Astrocyte (in vitro differentiated cells and primary cell): ENCODE data around the gene TMC1. TPM values are rescaled to one million over a fixed set of nuclear protein-coding genes. Genes with fewer than 3 reads are reported as not detected.

Experiments
- DNase-seq: peaks from one replicate; pipeline ENCODE4 v3.0.0-alpha.2; 2010; ENCODE audit warnings: low read depth
- FAIRE-seq: peaks from 2 replicates; lab custom pipeline; 2011; peaks lifted over from hg19 to GRCh38; lab: Jason Lieb, UNC
- H2AFZ ChIP-seq: 2 replicates; pipeline ENCODE4 v1.6.0; 2012; ENCODE audit warnings: low read depth, low read length, inconsistent platforms
- H3K27ac ChIP-seq: 2 replicates; pipeline ENCODE4 v1.5.1; 2011; ENCODE audit warnings: low read depth, low read length, inconsistent platforms
- H3K27me3 ChIP-seq: 2 replicates; pipeline ENCODE4 v1.6.0; 2011; ENCODE audit warnings: low read length, inconsistent platforms; ENCODE audit not compliant: insufficient read depth
- H3K36me3 ChIP-seq: 2 replicates; pipeline ENCODE4 v1.5.1; 2011; ENCODE audit warnings: low read length, inconsistent platforms; ENCODE audit not compliant: insufficient read depth
- H3K4me1 ChIP-seq: 2 replicates; pipeline ENCODE4 v1.5.1; 2011; ENCODE audit warnings: low read length, inconsistent platforms; ENCODE audit not compliant: insufficient read depth
- H3K4me2 ChIP-seq: 2 replicates; pipeline ENCODE4 v1.6.0; 2012; ENCODE audit warnings: low read length, inconsistent platforms
- H3K4me3 ChIP-seq: 2 replicates; pipeline ENCODE4 v1.5.1; 2011; ENCODE audit warnings: low read depth, mild to moderate bottlenecking, low read length, inconsistent platforms; ENCODE audit not compliant: insufficient read depth
- H3K79me2 ChIP-seq: 2 replicates; pipeline ENCODE4 v1.6.0; 2012; ENCODE audit warnings: mild to moderate bottlenecking, low read length, inconsistent platforms; ENCODE audit not compliant: insufficient read depth
- H3K9ac ChIP-seq: 2 replicates; pipeline ENCODE4 v1.6.0; 2012; ENCODE audit warnings: mild to moderate bottlenecking, low read length, inconsistent platforms
- H3K9me3 ChIP-seq: 2 replicates; pipeline ENCODE4 v1.5.1; 2012; ENCODE audit warnings: low read depth, mild to moderate bottlenecking, low read length, inconsistent platforms; ENCODE audit not compliant: insufficient read depth
- H4K20me1 ChIP-seq: 2 replicates; pipeline ENCODE4 v1.6.0; 2012; ENCODE audit warnings: low read length, inconsistent platforms; ENCODE audit not compliant: insufficient read depth
- H3K27ac Mint-ChIP-seq: one replicate; pipeline ENCODE4 v1.8.0; 2021; ENCODE audit warnings: mild to moderate bottlenecking, mixed read lengths; ENCODE audit not compliant: unreplicated experiment
- H3K27me3 Mint-ChIP-seq: one replicate; pipeline ENCODE4 v1.8.0; 2021; ENCODE audit warnings: low read depth, mixed read lengths; ENCODE audit not compliant: unreplicated experiment
- H3K36me3 Mint-ChIP-seq: one replicate; pipeline ENCODE4 v1.8.0; 2021; ENCODE audit warnings: low read depth, mixed read lengths; ENCODE audit not compliant: unreplicated experiment
- H3K4me1 Mint-ChIP-seq: one replicate; pipeline ENCODE4 v1.8.0; 2021; ENCODE audit warnings: low read depth, mixed read lengths; ENCODE audit not compliant: unreplicated experiment
- H3K4me3 Mint-ChIP-seq: one replicate; pipeline ENCODE4 v1.8.0; 2021; ENCODE audit warnings: mild to moderate bottlenecking, moderate library complexity, mixed read lengths; ENCODE audit not compliant: unreplicated experiment
- H3K9me3 Mint-ChIP-seq: one replicate; pipeline ENCODE4 v1.8.0; 2021; ENCODE audit warnings: mild to moderate bottlenecking, mixed read lengths; ENCODE audit not compliant: unreplicated experiment
- CTCF ChIP-seq: IDR thresholded peaks from 2 replicates; pipeline ENCODE4 v1.5.1; 2011; ENCODE audit warnings: low read depth, mild to moderate bottlenecking, inconsistent platforms, low read length, moderate library complexity; ENCODE audit not compliant: insufficient read depth
- EZH2 ChIP-seq: IDR thresholded peaks from 2 replicates; pipeline ENCODE4 v1.6.1; 2012; ENCODE audit warnings: mild to moderate bottlenecking, low read length, inconsistent platforms; ENCODE audit not compliant: insufficient read depth
- total RNA-seq: library from RNA; stranded (reverse); gene quantifications from 2 replicates; pipeline ENCODE4 v1.2.1, GENCODE V29; 2021

The TMC1 gene
- total RNA-seq, 1 donor from 2014 or later, result not detected

- Histone ChIP-seq H3K4me2 (no peak overlapping the region), H3K9me3 (no peaks in the 10 kb centered on the region), H2AFZ (no peak overlapping the region), H3K27ac (no peak overlapping the region), H3K4me1 (no peaks in the 10 kb centered on the region), H3K79me2 (no peaks in the 10 kb centered on the region), H3K9ac (no peak overlapping the region), H3K4me3 (no peak overlapping the region), H4K20me1 (no peaks in the 10 kb centered on the region), H3K27me3 (no peaks in the 10 kb centered on the region), H3K36me3 (no peaks in the 10 kb centered on the region)
- TF ChIP-seq EZH2 (no peak), CTCF (no peak)
- peaks cover 4% of the 10 kb centered on the region for H3K27me3 Mint-ChIP-seq
- no peaks in the 10 kb centered on the region for H3K36me3 Mint-ChIP-seq
- H3K27ac Mint-ChIP-seq, result no peak overlapping the region
- no peak for DNase-seq
- H3K4me3 Mint-ChIP-seq, result no peak overlapping the region
- H3K9me3 Mint-ChIP-seq, result no peaks in the 10 kb centered on the region
- H3K4me1 Mint-ChIP-seq, result peaks cover 2% of the 10 kb centered on the region
- FAIRE-seq, result no peak
Measured at GRCh38 chr9:72497447-72498046, 23.9 kb upstream of the TMC1 start.

- peaks cover 12% of the 10 kb centered on the region for H3K4me1 Mint-ChIP-seq
- no peak overlapping the region for H3K4me3 ChIP-seq
- no peak for FAIRE-seq
Measured at GRCh38 chr9:72506615-72507014, 14.8 kb upstream of the TMC1 start.

More at GRCh38 chr9:72506615-72507014, 14.8 kb upstream of the TMC1 start:
- no peaks in the 10 kb centered on the region for H3K36me3 Mint-ChIP-seq
- H3K27me3 Mint-ChIP-seq, result no peaks in the 10 kb centered on the region
- H3K27ac Mint-ChIP-seq, result no peak overlapping the region
- no peak for DNase-seq
- H3K27me3 ChIP-seq, result no peaks in the 10 kb centered on the region
- no peak overlapping the region for H3K9ac ChIP-seq
- no peaks in the 10 kb centered on the region for H3K79me2 ChIP-seq
- no peak overlapping the region for H3K4me3 Mint-ChIP-seq
- H2AFZ ChIP-seq, result no peak overlapping the region
- H3K27ac ChIP-seq, result no peak overlapping the region
- H3K9me3 Mint-ChIP-seq, result no peaks in the 10 kb centered on the region
- H3K4me1 ChIP-seq, result peaks cover 17% of the 10 kb centered on the region
- no peaks in the 10 kb centered on the region for H3K9me3 ChIP-seq
- H3K4me2 ChIP-seq, result no peak overlapping the region
- no peaks in the 10 kb centered on the region for H3K36me3 ChIP-seq
- TF ChIP-seq CTCF (no peak), EZH2 (no peak)
- H4K20me1 ChIP-seq, result no peaks in the 10 kb centered on the region
